Mesothelial cell of epicardium (in vitro differentiated cells): ENCODE measurements around the gene AREL1. TPM values are rescaled to one million over a fixed set of nuclear protein-coding genes. Genes with fewer than 3 reads are reported as not detected.

Experiments
- DNase-seq, 2 experiments: peaks; one replicate each; pipeline ENCODE4 v3.0.0; 2021; ENCODE audit warnings: low spot score in 2 of 2; ENCODE audit not compliant: unreplicated experiment in 2 of 2
- H3K27ac Mint-ChIP-seq: 2 replicates; pipeline ENCODE4 v1.8.0; 2021; ENCODE audit warnings: mixed read lengths
- H3K27me3 Mint-ChIP-seq: 2 replicates; pipeline ENCODE4 v1.8.0; 2021; ENCODE audit warnings: low read depth, mixed read lengths
- H3K36me3 Mint-ChIP-seq: 2 replicates; pipeline ENCODE4 v1.8.0; 2021; ENCODE audit warnings: mixed read lengths
- H3K4me1 Mint-ChIP-seq: 2 replicates; pipeline ENCODE4 v1.8.0; 2021; ENCODE audit warnings: mixed read lengths
- H3K4me3 Mint-ChIP-seq: 2 replicates; pipeline ENCODE4 v1.8.0; 2021; ENCODE audit warnings: mild to moderate bottlenecking, moderate library complexity, mixed read lengths
- H3K9me3 Mint-ChIP-seq: 2 replicates; pipeline ENCODE4 v1.8.0; 2021; ENCODE audit warnings: mixed read lengths
- CTCF ChIP-seq: fragments of 200-600 bp; sonication (generic); IDR thresholded peaks from one replicate; pipeline ENCODE4 v1.5.0; 2021; ENCODE audit warnings: antibody characterized with exemption; ENCODE audit not compliant: unreplicated experiment
- total RNA-seq: library from RNA; stranded (reverse); gene quantifications from 3 replicates; pipeline ENCODE4 v1.2.1, GENCODE V29; 2021

Gene AREL1
- total RNA-seq, 1 donor from 2014 or later: 55.5 TPM

DNA sequence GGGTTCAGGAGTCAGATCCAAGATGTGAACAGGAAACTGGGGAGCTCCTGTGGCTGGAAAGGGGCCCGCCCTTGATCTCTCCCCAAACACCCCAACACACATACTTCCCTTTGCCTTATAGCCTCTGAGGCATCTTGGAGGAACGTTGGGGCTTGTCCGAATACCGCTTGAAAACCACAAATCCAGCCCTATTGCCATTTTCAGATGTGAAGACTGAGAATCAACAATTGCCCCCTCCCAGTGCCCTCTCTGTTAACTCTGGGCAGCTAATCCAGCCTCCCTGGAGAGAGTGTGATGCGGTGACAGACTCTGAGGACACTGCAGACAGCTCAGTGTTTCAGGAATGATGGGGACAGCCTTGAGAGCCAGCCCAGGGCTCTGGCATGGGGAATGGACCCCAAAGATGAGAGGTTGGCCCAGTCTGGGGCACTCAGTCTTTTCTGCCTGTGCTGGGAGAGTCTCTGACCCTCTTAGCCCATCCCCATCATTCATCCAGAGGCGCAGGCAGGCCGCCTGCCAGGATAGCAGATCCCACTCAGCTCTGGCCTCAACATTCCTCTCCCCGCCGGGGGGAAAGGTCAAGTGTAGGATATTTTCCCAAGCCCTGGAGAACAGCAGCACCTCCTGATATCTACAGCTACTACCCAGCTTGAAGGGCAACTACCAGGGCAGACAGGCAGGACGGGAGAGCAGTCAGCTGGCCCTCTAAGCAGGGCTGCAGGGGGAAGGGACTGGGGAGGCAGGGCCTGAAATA is 76.3 kb downstream of the AREL1 start:
- no peak for DNase-seq
- Mint-ChIP-seq H3K4me1 (peaks cover 13% of the 10 kb centered on the region), H3K27ac (no peak overlapping the region)

GRCh38 chr14:74635847-74636246 is 77.0 kb downstream of the AREL1 start:
- H3K9me3 Mint-ChIP-seq: no peaks in the 10 kb centered on the region
- no peak overlapping the region for H3K4me3 Mint-ChIP-seq
- H3K36me3 Mint-ChIP-seq: no peaks in the 10 kb centered on the region
- no peak for TF ChIP-seq CTCF
- H3K27me3 Mint-ChIP-seq: no peaks in the 10 kb centered on the region
- H3K27ac Mint-ChIP-seq: no peak overlapping the region
- no peak for DNase-seq
- H3K4me1 Mint-ChIP-seq: peaks cover 13% of the 10 kb centered on the region

More for the DNA sequence above, 76.3 kb downstream of the AREL1 start:
- no peaks in the 10 kb centered on the region for H3K27me3 Mint-ChIP-seq
- no peaks in the 10 kb centered on the region for H3K36me3 Mint-ChIP-seq
- TF ChIP-seq CTCF: no peak
- H3K4me3 Mint-ChIP-seq: no peak overlapping the region
- no peaks in the 10 kb centered on the region for H3K9me3 Mint-ChIP-seq

GRCh38 chr14:74634964-74635363 is 77.9 kb downstream of the AREL1 start:
- DNase-seq: no peak
- Mint-ChIP-seq H3K4me1 (peaks cover 13% of the 10 kb centered on the region), H3K27me3 (no peaks in the 10 kb centered on the region), H3K9me3 (no peaks in the 10 kb centered on the region), H3K4me3 (no peak overlapping the region), H3K36me3 (no peaks in the 10 kb centered on the region), H3K27ac (no peak overlapping the region)
- TF ChIP-seq CTCF: no peak

- no peak for DNase-seq
- no peaks in the 10 kb centered on the region for H3K36me3 Mint-ChIP-seq
- no peaks in the 10 kb centered on the region for H3K9me3 Mint-ChIP-seq
- H3K4me1 Mint-ChIP-seq: peaks cover 13% of the 10 kb centered on the region
- H3K27ac Mint-ChIP-seq: no peak overlapping the region
- H3K4me3 Mint-ChIP-seq: no peak overlapping the region
- TF ChIP-seq CTCF: no peak
- no peaks in the 10 kb centered on the region for H3K27me3 Mint-ChIP-seq
Observed at GRCh38 chr14:74634481-74634880, 78.4 kb downstream of the AREL1 start.

DNA sequence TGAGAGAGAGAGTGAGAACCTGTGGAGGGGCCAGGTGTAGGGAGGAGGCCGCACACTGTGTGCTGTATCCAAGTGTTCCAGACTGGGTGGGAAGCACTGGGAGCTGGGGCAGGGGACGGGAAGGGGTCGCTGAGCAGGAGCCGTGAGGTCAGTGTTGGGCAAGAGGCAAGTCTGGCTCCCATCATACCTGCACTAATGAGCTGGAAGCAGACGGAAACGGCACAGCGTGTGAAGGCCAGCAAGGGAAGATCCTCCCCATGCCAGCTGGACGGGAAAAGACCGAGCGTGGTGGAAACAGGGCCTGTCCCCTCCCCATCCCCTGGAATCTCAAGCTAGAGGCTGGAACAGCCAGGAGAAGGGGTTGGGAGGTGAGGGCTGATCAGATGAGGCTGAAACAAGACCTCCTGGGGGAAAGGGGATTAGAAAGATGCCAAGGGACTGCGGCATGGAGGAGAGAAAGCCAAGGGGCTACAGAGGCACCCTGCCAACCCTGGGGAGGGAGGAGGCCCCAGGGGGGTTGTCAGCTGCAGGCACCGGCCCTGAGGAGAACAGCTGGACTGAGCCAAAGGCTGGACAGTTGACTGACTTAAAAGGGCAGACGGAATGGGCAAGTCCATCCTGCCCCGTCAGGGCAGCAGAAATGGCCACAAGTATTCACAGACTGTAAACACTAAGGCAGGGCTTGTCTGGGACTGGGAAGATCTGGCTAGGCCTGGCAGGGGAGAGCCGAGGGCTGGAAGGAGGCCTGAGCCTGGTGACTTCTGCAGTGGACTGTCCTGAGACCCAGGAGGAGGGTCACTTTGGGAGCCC is 81.8 kb downstream of the AREL1 start:
- H3K4me1 Mint-ChIP-seq: peaks cover 7% of the 10 kb centered on the region
- no peak overlapping the region for H3K4me3 Mint-ChIP-seq
- H3K9me3 Mint-ChIP-seq: no peaks in the 10 kb centered on the region
- no peaks in the 10 kb centered on the region for H3K36me3 Mint-ChIP-seq
- TF ChIP-seq CTCF: no peak
- DNase-seq: no peak
- H3K27ac Mint-ChIP-seq: no peak overlapping the region
- H3K27me3 Mint-ChIP-seq: no peaks in the 10 kb centered on the region
